Colonic mucosa (tissue), 4 donors: ENCODE measurements around the gene EPX. TPM values are rescaled to one million over a fixed set of nuclear protein-coding genes. Genes with fewer than 3 reads are reported as not detected.

Source experiments
- DNase-seq: peaks from one replicate; pipeline ENCODE4 v3.0.0-alpha.2; 2020
- H3K27ac ChIP-seq: fragments of 200-600 bp; one replicate; pipeline ENCODE4 v1.8.0; 2021
- H3K27me3 ChIP-seq: fragments of 200-600 bp; one replicate; pipeline ENCODE4 v1.8.0; 2021
- H3K36me3 ChIP-seq: fragments of 200-600 bp; one replicate; pipeline ENCODE4 v1.8.0; 2021
- H3K4me1 ChIP-seq: fragments of 200-600 bp; one replicate; pipeline ENCODE4 v1.8.0; 2021; ENCODE audit warnings: mild to moderate bottlenecking
- H3K4me3 ChIP-seq: fragments of 200-600 bp; one replicate; pipeline ENCODE4 v1.8.0; 2021
- H3K9ac ChIP-seq, 2 donors: one replicate each; pipeline ENCODE4 v1.7.0; 2013; ENCODE audit warnings: control low read depth in 2 of 2, low read depth in 2 of 2, low read length in 2 of 2
- H3K9me3 ChIP-seq: fragments of 200-600 bp; one replicate; pipeline ENCODE4 v1.8.0; 2021
- intact Hi-C: fragments of 100-400 bp; cut with DNase I; formaldehyde crosslinking; loops from one replicate; pipeline ENCODE4 v1.14.1; 2022
- total RNA-seq, 2 donors: library from RNA; stranded (reverse); fragmentation: NEBNext Ultra II Directional in 1 of 2; extraction: Animal tissue kit (Norgen Biotek cat#: 25700) in 1 of 2; gene quantifications; one replicate each; pipeline ENCODE4 v1.2.1, GENCODE V29; 2021
- TF ChIP-seq, protein P1 (sequence below): fragments of 200-600 bp; IDR thresholded peaks from one replicate; pipeline ENCODE4 v1.8.0; 2022; ENCODE audit warnings: antibody characterized with exemption, mild to moderate bottlenecking
- donor health status: healthy.
- donor health status: DM: no; HTN: no; CAD: no.
- donor health status: DM: no; HTN: no; CAD: no.

Gene EPX
- total RNA-seq, 2 donors from 2014 or later: not detected

DNA sequence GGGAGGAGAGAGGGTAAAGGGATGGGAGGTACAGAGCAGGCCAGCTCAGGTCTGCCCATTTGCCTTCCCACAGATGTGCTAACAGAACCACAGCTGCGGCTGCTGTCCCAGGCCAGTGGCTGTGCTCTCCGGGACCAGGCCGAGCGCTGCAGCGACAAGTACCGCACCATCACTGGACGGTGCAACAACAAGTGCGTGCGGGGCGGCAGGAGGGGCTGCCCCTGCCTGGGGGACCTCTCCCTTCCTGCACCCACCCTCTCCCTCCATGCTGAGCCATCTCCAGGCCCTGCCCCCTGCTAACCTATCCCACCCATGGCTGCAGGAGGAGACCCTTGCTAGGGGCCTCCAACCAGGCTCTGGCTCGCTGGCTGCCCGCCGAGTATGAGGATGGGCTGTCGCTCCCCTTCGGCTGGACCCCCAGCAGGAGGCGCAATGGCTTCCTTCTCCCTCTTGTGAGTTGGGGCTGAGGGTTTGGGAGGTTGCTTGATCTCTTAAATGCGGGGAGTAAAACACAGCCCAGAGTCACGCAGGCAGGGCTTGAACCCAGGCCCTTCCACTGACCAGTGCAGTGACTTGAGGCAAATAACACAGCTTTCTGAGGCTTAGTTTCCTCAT lies 1.2 kb downstream of the EPX start:
- H3K4me3 ChIP-seq: no peak overlapping the region
- H3K9ac ChIP-seq: no peak overlapping the region
- no peak overlapping the region for H3K27ac ChIP-seq
- no peak for DNase-seq
- intact Hi-C loops: no loop called here
- H3K27me3 ChIP-seq: no peaks in the 10 kb centered on the region
- TF ChIP-seq, protein P1, sequence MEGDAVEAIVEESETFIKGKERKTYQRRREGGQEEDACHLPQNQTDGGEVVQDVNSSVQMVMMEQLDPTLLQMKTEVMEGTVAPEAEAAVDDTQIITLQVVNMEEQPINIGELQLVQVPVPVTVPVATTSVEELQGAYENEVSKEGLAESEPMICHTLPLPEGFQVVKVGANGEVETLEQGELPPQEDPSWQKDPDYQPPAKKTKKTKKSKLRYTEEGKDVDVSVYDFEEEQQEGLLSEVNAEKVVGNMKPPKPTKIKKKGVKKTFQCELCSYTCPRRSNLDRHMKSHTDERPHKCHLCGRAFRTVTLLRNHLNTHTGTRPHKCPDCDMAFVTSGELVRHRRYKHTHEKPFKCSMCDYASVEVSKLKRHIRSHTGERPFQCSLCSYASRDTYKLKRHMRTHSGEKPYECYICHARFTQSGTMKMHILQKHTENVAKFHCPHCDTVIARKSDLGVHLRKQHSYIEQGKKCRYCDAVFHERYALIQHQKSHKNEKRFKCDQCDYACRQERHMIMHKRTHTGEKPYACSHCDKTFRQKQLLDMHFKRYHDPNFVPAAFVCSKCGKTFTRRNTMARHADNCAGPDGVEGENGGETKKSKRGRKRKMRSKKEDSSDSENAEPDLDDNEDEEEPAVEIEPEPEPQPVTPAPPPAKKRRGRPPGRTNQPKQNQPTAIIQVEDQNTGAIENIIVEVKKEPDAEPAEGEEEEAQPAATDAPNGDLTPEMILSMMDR: no peak
- H3K4me1 ChIP-seq: no peaks in the 10 kb centered on the region
- H3K36me3 ChIP-seq: no peaks in the 10 kb centered on the region
- no peaks in the 10 kb centered on the region for H3K9me3 ChIP-seq

DNA sequence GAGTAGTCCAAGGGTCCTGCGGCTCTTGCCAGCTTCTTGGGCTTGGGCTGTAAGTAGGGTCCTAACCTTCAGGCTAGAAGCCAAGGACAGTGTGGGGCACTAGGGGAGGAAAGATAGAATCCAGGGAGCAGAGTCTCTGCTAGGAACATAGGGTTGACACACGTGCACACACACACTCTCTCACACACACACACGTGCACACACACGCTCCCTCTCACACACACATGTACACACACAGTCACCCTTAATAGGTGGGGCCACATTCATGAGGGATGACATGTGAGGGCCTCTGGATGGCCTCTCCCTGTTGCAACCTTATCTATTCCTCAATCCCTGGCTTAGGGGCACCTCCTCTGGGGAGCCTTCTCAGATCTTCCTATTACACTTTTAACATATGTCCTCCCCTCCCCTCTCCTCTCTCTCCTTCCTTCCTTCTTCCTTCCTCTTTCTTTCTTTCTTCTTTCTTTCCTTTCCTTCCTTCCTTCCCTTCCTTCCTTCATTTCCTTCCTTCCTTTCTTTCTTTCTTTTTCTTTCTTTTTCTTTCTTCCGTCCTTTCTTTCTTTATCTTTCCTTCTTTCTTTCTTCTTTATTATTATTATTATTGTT lies 3.1 kb downstream of the EPX start:
- no peaks in the 10 kb centered on the region for H3K9me3 ChIP-seq
- no peaks in the 10 kb centered on the region for H3K4me1 ChIP-seq
- intact Hi-C loops: no loop called here
- no peak overlapping the region for H3K9ac ChIP-seq
- TF ChIP-seq, protein P1: no peak
- no peaks in the 10 kb centered on the region for H3K27me3 ChIP-seq
- no peak overlapping the region for H3K27ac ChIP-seq
- H3K36me3 ChIP-seq: no peaks in the 10 kb centered on the region
- no peak for DNase-seq
- H3K4me3 ChIP-seq: no peak overlapping the region

DNA sequence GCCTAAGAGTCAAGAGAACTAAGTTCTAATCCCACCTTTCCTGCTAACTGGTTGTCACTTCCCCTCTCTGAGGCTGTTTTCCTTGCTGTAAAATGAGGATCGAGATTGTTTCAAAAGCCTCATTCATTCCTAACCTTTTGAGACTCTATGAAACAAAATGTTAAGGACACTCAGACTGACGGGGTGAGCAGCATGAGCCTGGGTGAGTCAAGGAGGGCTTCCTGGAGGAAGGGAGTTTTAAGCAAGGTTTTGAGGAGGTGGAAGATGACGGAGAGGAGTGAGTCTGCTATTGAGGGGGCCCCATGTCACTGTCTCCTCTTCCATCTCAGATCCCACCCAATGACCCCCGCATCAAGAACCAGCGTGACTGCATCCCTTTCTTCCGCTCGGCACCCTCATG lies 4.1 kb downstream of the EPX start:
- Histone ChIP-seq H3K9me3 (no peaks in the 10 kb centered on the region), H3K4me1 (no peaks in the 10 kb centered on the region), H3K27me3 (no peaks in the 10 kb centered on the region), H3K36me3 (no peaks in the 10 kb centered on the region), H3K9ac (no peak overlapping the region), H3K27ac (no peak overlapping the region), H3K4me3 (no peak overlapping the region)
- intact Hi-C loops: no loop called here
- TF ChIP-seq, protein P1: no peak
- no peak for DNase-seq

DNA sequence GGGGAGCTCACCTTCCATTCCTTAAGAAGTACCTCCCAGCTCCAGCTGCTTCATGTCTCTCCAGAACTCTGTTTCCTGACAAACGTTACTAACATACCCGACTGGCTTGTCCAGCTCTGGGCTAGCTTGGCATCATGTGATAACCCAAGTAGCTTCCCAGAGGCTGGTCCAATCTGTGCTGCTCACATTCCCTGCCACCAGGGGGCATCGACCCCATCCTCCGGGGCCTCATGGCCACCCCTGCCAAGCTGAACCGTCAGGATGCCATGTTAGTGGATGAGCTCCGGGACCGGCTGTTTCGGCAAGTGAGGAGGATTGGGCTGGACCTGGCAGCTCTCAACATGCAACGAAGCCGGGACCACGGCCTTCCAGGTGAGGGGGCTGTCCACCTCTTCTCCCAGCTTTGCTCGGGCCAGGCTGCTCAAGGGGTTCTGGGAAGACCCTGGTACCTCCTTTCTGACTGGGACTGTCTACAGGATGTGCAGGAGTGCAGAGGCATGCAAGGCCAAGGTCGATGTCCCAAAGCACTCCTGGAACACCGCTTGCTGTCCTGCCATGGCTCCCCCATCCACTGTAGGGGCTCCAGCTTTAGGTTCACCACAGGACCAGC lies 7.6 kb downstream of the EPX start:
- Histone ChIP-seq H3K36me3 (no peaks in the 10 kb centered on the region), H3K27me3 (no peaks in the 10 kb centered on the region), H3K4me3 (no peak overlapping the region), H3K9me3 (no peaks in the 10 kb centered on the region), H3K27ac (no peak overlapping the region), H3K9ac (no peak overlapping the region), H3K4me1 (no peaks in the 10 kb centered on the region)
- TF ChIP-seq, protein P1: peak; percentile 43
- DNase-seq: peak; percentile 42
- intact Hi-C loops: no loop called here

DNA sequence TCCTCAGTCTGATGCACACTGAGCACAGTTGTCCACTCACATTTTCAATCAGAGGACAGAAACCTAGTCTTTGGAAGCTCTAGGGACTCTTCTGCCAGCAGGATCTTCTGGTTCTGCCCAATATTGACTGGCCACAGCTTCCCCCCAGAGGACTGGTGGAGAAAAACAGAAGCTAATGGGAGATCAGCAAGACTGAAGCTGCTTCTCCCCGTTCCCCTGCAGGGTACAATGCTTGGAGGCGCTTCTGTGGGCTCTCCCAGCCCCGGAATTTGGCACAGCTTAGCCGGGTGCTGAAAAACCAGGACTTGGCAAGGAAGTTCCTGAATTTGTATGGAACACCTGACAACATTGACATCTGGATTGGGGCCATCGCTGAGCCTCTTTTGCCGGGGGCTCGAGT lies 10.3 kb downstream of the EPX start:
- no peaks in the 10 kb centered on the region for H3K4me1 ChIP-seq
- DNase-seq: no peak
- H3K27ac ChIP-seq: no peak overlapping the region
- TF ChIP-seq, protein P1: no peak
- no peaks in the 10 kb centered on the region for H3K9me3 ChIP-seq
- intact Hi-C loops: no loop called here
- no peaks in the 10 kb centered on the region for H3K36me3 ChIP-seq
- H3K4me3 ChIP-seq: no peak overlapping the region
- no peak overlapping the region for H3K9ac ChIP-seq
- H3K27me3 ChIP-seq: no peaks in the 10 kb centered on the region
